Vagina (tissue), 2 donors: ENCODE measurements around the gene SLA2. TPM values are rescaled to one million over a fixed set of nuclear protein-coding genes. Genes with fewer than 3 reads are reported as not detected.

ENCODE experiments used
- DNase-seq, 2 donors: peaks; one replicate each; pipeline ENCODE4 v3.0.0-alpha.2; 2017; ENCODE audit errors: extremely low spot score in 2 of 2
- H3K27ac ChIP-seq: fragments of 200-600 bp; sonication (generic); one replicate; pipeline ENCODE4 v1.5.1; 2019
- H3K27me3 ChIP-seq: fragments of 200-600 bp; sonication (generic); one replicate; pipeline ENCODE4 v1.5.1; 2019
- H3K36me3 ChIP-seq, 2 donors: fragments of 200-600 bp; sonication (generic); one replicate each; pipeline ENCODE4 v1.5.1; 2017 to 2019
- H3K4me1 ChIP-seq: fragments of 200-600 bp; sonication (generic); one replicate; pipeline ENCODE4 v1.5.1; 2019
- H3K4me3 ChIP-seq, 2 donors: fragments of 200-600 bp; sonication (generic); 1 replicate in 1 of 2; 2 replicates in 1 of 2; pipeline ENCODE4 v1.5.1; 2016 to 2019
- H3K9me3 ChIP-seq: fragments of 200-600 bp; sonication (generic); one replicate; pipeline ENCODE4 v1.5.1; 2019
- POLR2A ChIP-seq, 2 donors: fragments of 450-650 bp; IDR thresholded peaks; one replicate each; pipeline ENCODE4 v1.6.1; 2017; ENCODE audit warnings: antibody characterized with exemption in 2 of 2, mild to moderate bottlenecking in 2 of 2, moderate library complexity in 2 of 2
- POLR2AphosphoS5 ChIP-seq, 2 donors: sonication (generic); formaldehyde crosslinking; IDR thresholded peaks; one replicate each; pipeline ENCODE4 v1.9.0; 2017; ENCODE audit warnings: antibody characterized with exemption in 2 of 2, mild to moderate bottlenecking in 2 of 2, low read depth in 1 of 2; ENCODE audit not compliant: insufficient read depth in 1 of 2
- intact Hi-C: fragments of 100-400 bp; cut with DNase I; formaldehyde crosslinking; loops from one replicate; pipeline ENCODE4 v1.15.1; 2023
- total RNA-seq: library from RNA; depleted of rRNA; stranded (reverse); fragments of >200 nt; gene quantifications from one replicate; pipeline ENCODE4 v1.2.3, GENCODE V29; 2016
- TF ChIP-seq, protein P1 (sequence below), 3 experiments: fragments of 450-650 bp in 2 of 3; fragments of 200-600 bp in 1 of 3; sonication (generic) in 1 of 3; IDR thresholded peaks; one replicate each; pipeline ENCODE4 v1.5.1; 2017 to 2019; ENCODE audit warnings: antibody characterized with exemption in 3 of 3, mild to moderate bottlenecking in 2 of 3, moderate library complexity in 2 of 3

SLA2 gene
- total RNA-seq, 1 donor from 2014 or later = 3.7 TPM

- no peak for DNase-seq
- no peaks in the 10 kb centered on the region for H3K9me3 ChIP-seq
- no peaks in the 10 kb centered on the region for H3K27me3 ChIP-seq
- intact Hi-C loops = no loop called here
- no peak for TF ChIP-seq POLR2AphosphoS5 (IDR thresholded peaks at IDR 0.05; ENCODE audit: insufficient read depth in 1 of 2, low read depth in 1 of 2)
- TF ChIP-seq, protein P1, sequence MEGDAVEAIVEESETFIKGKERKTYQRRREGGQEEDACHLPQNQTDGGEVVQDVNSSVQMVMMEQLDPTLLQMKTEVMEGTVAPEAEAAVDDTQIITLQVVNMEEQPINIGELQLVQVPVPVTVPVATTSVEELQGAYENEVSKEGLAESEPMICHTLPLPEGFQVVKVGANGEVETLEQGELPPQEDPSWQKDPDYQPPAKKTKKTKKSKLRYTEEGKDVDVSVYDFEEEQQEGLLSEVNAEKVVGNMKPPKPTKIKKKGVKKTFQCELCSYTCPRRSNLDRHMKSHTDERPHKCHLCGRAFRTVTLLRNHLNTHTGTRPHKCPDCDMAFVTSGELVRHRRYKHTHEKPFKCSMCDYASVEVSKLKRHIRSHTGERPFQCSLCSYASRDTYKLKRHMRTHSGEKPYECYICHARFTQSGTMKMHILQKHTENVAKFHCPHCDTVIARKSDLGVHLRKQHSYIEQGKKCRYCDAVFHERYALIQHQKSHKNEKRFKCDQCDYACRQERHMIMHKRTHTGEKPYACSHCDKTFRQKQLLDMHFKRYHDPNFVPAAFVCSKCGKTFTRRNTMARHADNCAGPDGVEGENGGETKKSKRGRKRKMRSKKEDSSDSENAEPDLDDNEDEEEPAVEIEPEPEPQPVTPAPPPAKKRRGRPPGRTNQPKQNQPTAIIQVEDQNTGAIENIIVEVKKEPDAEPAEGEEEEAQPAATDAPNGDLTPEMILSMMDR (IDR thresholded peaks at IDR 0.05) = no peak
- TF ChIP-seq POLR2A (IDR thresholded peaks at IDR 0.05) = no peak
- no peaks in the 10 kb centered on the region for H3K36me3 ChIP-seq
- peaks cover 12% of the 10 kb centered on the region for H3K4me1 ChIP-seq
- H3K27ac ChIP-seq = no peak overlapping the region
- no peak overlapping the region for H3K4me3 ChIP-seq
Observed at GRCh38 chr20:36601540-36601939, 44.5 kb downstream of the SLA2 start.

GRCh38 chr20:36599912-36600345 lies 46.1 kb downstream of the SLA2 start:
- Histone ChIP-seq H3K4me3 (no peak overlapping the region), H3K36me3 (no peaks in the 10 kb centered on the region), H3K9me3 (no peaks in the 10 kb centered on the region), H3K27me3 (no peaks in the 10 kb centered on the region), H3K27ac (no peak overlapping the region), H3K4me1 (peaks cover 4% of the 10 kb centered on the region)
- DNase-seq = no peak
- intact Hi-C loops = no loop called here
- TF ChIP-seq POLR2A (IDR thresholded peaks at IDR 0.05) = no peak
- TF ChIP-seq, protein P1 (IDR thresholded peaks at IDR 0.05) = no peak
- TF ChIP-seq POLR2AphosphoS5 (IDR thresholded peaks at IDR 0.05; ENCODE audit: insufficient read depth in 1 of 2, low read depth in 1 of 2) = no peak

- DNase-seq = no peak
- peaks cover 0 to 5% of the 10 kb centered on the region in 2 donors for H3K36me3 ChIP-seq
- no peak overlapping the region for H3K4me3 ChIP-seq
- no peaks in the 10 kb centered on the region for H3K27me3 ChIP-seq
- no peaks in the 10 kb centered on the region for H3K9me3 ChIP-seq
- no peaks in the 10 kb centered on the region for H3K4me1 ChIP-seq
- H3K27ac ChIP-seq = no peak overlapping the region
- TF ChIP-seq POLR2AphosphoS5 (IDR thresholded peaks at IDR 0.05; ENCODE audit: insufficient read depth in 1 of 2, low read depth in 1 of 2) = no peak
- TF ChIP-seq, protein P1 (IDR thresholded peaks at IDR 0.05) = no peak
- TF ChIP-seq POLR2A (IDR thresholded peaks at IDR 0.05) = no peak
- intact Hi-C loops = loop anchor here (5.0 kb wide), 1 partner anchor 36 kb away; no protein-coding TSS in a partner anchor
Observed at GRCh38 chr20:36593347-36593929, 52.6 kb downstream of the SLA2 start.

DNA sequence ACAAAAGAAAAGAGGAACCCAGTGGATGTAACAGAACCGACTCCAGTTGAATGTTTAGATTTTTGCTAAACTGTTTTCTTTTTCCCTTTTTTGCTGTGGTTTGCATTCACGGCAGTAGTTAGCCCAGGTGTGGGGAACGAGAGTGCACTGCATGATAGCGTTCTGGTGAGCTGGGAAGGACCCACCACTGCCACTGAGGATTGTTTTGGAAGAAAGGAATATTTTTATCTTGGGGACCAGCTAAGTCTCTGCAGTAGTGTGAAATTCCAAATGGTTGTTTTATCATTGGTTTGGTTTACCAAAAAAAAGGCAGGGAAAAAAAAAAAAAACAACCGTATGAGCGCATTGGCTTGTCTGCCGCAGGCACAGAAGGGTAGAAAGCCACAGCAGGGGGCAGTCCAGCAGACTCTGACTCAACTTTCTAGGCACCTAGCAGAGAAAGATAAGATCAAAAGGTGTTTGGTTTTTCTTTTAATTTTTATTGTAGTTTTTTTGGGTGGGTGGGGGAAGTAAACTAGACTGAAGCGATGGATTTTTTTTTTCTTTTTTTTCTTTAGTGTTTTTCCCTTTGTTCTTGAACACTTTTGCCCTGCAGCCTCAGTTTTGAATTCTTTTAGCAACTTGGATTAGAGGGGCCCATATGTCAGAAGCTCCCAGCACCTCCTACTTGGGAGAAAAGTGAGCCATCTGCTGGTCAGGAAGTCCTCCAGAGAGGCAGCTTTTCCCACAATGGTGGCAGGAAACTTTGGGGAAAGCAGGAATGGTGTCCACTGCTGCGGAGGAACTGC lies 53.9 kb downstream of the SLA2 start:
- Histone ChIP-seq H3K4me3 (no peak overlapping the region), H3K4me1 (no peaks in the 10 kb centered on the region), H3K27ac (no peak overlapping the region), H3K9me3 (no peaks in the 10 kb centered on the region), H3K27me3 (no peaks in the 10 kb centered on the region), H3K36me3 (peaks cover 0 to 5% of the 10 kb centered on the region in 2 donors)
- intact Hi-C loops = loop anchor here (5.0 kb wide), 1 partner anchor 35 kb away; no protein-coding TSS in a partner anchor
- TF ChIP-seq POLR2A (IDR thresholded peaks at IDR 0.05) (no peak), POLR2AphosphoS5 (IDR thresholded peaks at IDR 0.05; ENCODE audit: insufficient read depth in 1 of 2, low read depth in 1 of 2) (no peak)
- TF ChIP-seq, protein P1 (IDR thresholded peaks at IDR 0.05) = peak; percentile 15 to 31 (median 27)
- DNase-seq = no peak
